Activated naive CD4-positive, alpha-beta T cell treated with anti-CD3 and anti-CD28 coated beads for 36 hours (primary cell): ENCODE results near the gene GPC1. TPM values are rescaled to one million over a fixed set of nuclear protein-coding genes. Genes with fewer than 3 reads are reported as not detected.
A peak's percentile ranks its signal among the peaks of the same experiment; 100 is the strongest.
"Not testable (repeated sequence)": the region's sequence is repeated elsewhere in the genome, so short reads cannot be mapped to it uniquely, and the experiment has no call there.

Source experiments
- CTCF ChIA-PET: fragments of 350-600 bp; sonication (Branson Sonifier 250); formaldehyde crosslinking; loops from one replicate; lab custom pipeline; 2021; ENCODE audit warnings: antibody characterized with exemption; lab: Charles Lee
- DNase-seq: peaks from one replicate; pipeline ENCODE4 v3.0.0-alpha.2; 2020
- H3K27ac Mint-ChIP-seq: one replicate; pipeline ENCODE4 v1.8.0; 2021; ENCODE audit warnings: mild to moderate bottlenecking, mixed read lengths
- H3K27me3 Mint-ChIP-seq: one replicate; pipeline ENCODE4 v1.8.0; 2021; ENCODE audit warnings: low read depth, mixed read lengths
- H3K36me3 Mint-ChIP-seq: one replicate; pipeline ENCODE4 v1.8.0; 2021; ENCODE audit warnings: low read depth, mixed read lengths
- H3K4me1 Mint-ChIP-seq: one replicate; pipeline ENCODE4 v1.8.0; 2021; ENCODE audit warnings: low read depth, mixed read lengths
- H3K4me3 Mint-ChIP-seq: one replicate; pipeline ENCODE4 v1.8.0; 2021; ENCODE audit warnings: mild to moderate bottlenecking, moderate library complexity, mixed read lengths
- H3K9me3 Mint-ChIP-seq: one replicate; pipeline ENCODE4 v1.8.0; 2021; ENCODE audit warnings: mixed read lengths
- intact Hi-C: fragments of 100-400 bp; cut with micrococcal nuclease; formaldehyde crosslinking; loops from one replicate; pipeline ENCODE4 v1.15.1; 2023
- total RNA-seq, 2 experiments: library from RNA; stranded (reverse); gene quantifications; one replicate each; pipeline ENCODE4 v1.2.3, GENCODE V29; 2021

Gene GPC1, protein sequence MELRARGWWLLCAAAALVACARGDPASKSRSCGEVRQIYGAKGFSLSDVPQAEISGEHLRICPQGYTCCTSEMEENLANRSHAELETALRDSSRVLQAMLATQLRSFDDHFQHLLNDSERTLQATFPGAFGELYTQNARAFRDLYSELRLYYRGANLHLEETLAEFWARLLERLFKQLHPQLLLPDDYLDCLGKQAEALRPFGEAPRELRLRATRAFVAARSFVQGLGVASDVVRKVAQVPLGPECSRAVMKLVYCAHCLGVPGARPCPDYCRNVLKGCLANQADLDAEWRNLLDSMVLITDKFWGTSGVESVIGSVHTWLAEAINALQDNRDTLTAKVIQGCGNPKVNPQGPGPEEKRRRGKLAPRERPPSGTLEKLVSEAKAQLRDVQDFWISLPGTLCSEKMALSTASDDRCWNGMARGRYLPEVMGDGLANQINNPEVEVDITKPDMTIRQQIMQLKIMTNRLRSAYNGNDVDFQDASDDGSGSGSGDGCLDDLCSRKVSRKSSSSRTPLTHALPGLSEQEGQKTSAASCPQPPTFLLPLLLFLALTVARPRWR
- 1 to 10 TPM; 1.2 to 1.5 TPM for total RNA-seq

DNA sequence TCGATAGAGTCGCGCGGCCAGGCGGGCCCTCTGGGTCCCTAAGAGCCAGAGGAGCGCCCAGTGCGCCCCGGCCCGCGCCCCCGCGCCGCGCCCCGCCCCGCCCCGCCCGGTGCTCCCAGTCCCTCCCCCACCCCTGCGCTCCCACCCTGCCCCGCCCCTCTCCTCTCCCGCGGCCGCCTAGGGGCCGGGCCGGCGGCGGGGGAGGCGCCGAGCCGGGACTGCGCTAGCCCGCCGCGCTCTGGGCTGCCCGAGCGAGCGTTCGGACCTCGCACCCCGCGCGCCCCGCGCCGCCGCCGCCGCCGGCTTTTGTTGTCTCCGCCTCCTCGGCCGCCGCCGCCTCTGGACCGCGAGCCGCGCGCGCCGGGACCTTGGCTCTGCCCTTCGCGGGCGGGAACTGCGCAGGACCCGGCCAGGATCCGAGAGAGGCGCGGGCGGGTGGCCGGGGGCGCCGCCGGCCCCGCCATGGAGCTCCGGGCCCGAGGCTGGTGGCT is at the start of gene GPC1:
GPC1 (plus strand) TSS at position 207 of the 491 bp plus-strand sequence; CDS start at position 463, 256 bp downstream.
- intact Hi-C loops, result loop anchor here (5.0 kb wide), 1 partner anchor 132 kb away; the partner anchor contains the start of gene RNPEPL1
- peaks cover 8% of the 10 kb centered on the region for H3K4me1 Mint-ChIP-seq
- H3K4me3 Mint-ChIP-seq, result peak within 1 kb of the TSS; percentile 74
- CTCF ChIA-PET, result interaction anchor here (0.6 to 1.3 kb wide), 2 partner anchors 128 to 205 kb away, joined by 3 read pairs; no protein-coding TSS in a partner anchor
- H3K36me3 Mint-ChIP-seq, result no peaks in the 10 kb centered on the region
- H3K27me3 Mint-ChIP-seq, result peaks cover 20% of the 10 kb centered on the region
- no peaks in the 10 kb centered on the region for H3K9me3 Mint-ChIP-seq
- no peak within 1 kb of the TSS for H3K27ac Mint-ChIP-seq
- peak; percentile 46 for DNase-seq

DNA sequence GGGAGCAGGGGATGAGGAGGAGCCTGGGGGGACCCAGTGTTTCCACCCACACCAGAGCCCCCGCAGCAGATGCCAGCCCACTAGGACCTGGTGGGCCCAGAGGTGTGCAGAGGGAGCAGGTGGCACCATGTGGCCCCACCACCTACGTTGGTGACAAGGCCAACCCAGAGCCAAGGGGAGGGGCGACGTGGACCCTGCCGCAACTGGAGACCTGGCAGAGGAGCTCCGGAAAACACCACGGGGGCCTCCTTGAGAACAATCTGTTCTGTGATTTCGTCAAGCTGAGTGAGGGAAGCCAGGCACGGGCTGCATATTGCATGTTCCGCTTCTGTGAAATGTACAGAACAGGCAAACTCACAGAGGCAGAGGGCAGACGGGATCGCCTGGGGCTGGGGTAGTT is 49.1 kb upstream of the GPC1 start:
- H3K27ac Mint-ChIP-seq, result no peak overlapping the region
- CTCF ChIA-PET, result no interaction called here
- DNase-seq, result no peak
- H3K4me3 Mint-ChIP-seq, result no peak overlapping the region
- H3K4me1 Mint-ChIP-seq, result peaks cover 2% of the 10 kb centered on the region
- H3K36me3 Mint-ChIP-seq, result no peaks in the 10 kb centered on the region
- H3K9me3 Mint-ChIP-seq, result no peaks in the 10 kb centered on the region
- peaks cover 5% of the 10 kb centered on the region for H3K27me3 Mint-ChIP-seq
- intact Hi-C loops, result no loop called here

DNA sequence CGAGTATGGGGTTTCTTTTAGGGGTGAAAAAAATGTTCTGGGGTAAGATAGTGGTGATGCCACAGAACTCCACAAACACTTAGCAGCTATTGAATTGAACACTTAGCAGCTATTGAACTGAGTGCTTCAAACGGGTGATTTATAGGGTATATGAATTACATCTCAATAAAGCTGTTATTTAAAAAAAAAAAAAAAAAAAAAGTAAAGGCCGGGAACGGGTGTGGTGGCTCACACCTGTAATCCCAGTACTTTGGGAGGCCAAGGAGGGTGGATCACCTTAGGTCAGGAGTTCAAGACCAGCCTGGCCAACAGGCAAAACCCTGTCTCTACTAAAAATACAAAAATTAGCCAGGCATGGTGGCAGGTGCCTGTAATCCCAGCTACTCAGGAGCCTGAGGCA is 48.7 kb upstream of the GPC1 start:
- not testable (repeated sequence) for H3K36me3 Mint-ChIP-seq

DNA sequence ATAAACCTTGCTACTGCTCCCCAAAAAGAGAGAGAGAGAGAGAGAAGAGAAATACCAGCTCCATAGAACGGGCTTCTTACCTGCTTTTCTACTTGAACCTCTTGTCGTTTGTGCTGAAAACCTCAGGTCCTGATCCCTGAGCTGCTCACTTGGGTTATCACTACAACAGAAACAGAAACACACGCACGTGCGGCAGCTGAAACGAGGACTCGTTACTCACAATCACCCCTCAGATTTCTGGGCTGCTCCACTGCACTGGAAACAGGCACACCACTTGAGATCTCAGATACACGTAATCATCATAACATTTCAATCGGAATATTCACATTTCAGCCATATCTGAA is 48.2 kb upstream of the GPC1 start:
- intact Hi-C loops, result no loop called here
- CTCF ChIA-PET, result interaction anchor here (0.5 to 0.6 kb wide), 2 partner anchors 24 to 270 kb away, joined by 3 read pairs; no protein-coding TSS in a partner anchor
- no peak for DNase-seq
- Mint-ChIP-seq H3K9me3 (no peaks in the 10 kb centered on the region), H3K36me3 (no peaks in the 10 kb centered on the region), H3K27ac (no peak overlapping the region), H3K4me3 (no peak overlapping the region), H3K27me3 (peaks cover 5% of the 10 kb centered on the region), H3K4me1 (peaks cover 2% of the 10 kb centered on the region)

More for the DNA sequence above, 48.7 kb upstream of the GPC1 start:
- H3K27ac Mint-ChIP-seq, intact Hi-C loops, H3K4me1 Mint-ChIP-seq, H3K4me3 Mint-ChIP-seq, DNase-seq, H3K27me3 Mint-ChIP-seq, H3K9me3 Mint-ChIP-seq: not testable (repeated sequence)
- CTCF ChIA-PET, result interaction anchor here (0.5 kb wide), 1 partner anchor 270 kb away, joined by 3 read pairs; no protein-coding TSS in a partner anchor

DNA sequence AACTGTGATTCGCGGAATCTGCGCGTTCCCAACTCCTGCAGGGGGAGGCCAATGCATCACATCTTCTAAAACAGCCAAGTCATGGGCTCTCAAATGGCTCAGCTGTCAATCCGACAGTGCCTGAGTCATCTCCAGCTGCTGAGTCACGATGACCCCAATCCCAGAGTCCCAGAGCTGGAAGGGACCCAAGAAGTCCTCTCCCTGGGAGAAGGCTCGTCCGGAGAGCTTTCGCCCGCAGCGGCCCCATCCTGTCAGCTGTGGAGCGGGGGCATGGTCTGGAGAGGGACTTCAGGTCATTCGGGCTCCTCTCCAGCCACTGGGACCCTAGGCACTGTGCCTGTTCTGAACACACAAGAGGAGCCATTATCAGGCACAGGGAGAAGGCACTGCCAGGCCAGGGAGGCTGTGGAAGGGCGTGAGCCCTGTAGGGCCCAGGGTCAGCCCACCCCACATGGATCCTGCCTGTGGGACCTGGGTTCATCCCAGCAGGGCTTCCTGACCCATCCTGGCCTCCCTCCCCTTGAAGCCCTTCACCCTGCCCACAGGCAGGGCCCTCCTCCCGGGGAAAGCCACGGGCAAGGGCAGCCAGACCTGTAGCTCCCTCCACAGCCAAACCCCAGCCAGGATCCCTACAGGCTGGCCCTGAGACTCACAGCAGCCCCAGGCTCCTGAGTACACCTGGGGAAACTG is 47.6 kb upstream of the GPC1 start:
- CTCF ChIA-PET, result interaction anchor here (0.6 kb wide), 1 partner anchor 24 kb away, joined by 3 read pairs; no protein-coding TSS in a partner anchor
- H3K9me3 Mint-ChIP-seq, result no peaks in the 10 kb centered on the region
- peaks cover 2% of the 10 kb centered on the region for H3K4me1 Mint-ChIP-seq
- H3K4me3 Mint-ChIP-seq, result no peak overlapping the region
- no peaks in the 10 kb centered on the region for H3K36me3 Mint-ChIP-seq
- H3K27ac Mint-ChIP-seq, result no peak overlapping the region
- intact Hi-C loops, result no loop called here
- peaks cover 4% of the 10 kb centered on the region for H3K27me3 Mint-ChIP-seq
- DNase-seq, result no peak

DNA sequence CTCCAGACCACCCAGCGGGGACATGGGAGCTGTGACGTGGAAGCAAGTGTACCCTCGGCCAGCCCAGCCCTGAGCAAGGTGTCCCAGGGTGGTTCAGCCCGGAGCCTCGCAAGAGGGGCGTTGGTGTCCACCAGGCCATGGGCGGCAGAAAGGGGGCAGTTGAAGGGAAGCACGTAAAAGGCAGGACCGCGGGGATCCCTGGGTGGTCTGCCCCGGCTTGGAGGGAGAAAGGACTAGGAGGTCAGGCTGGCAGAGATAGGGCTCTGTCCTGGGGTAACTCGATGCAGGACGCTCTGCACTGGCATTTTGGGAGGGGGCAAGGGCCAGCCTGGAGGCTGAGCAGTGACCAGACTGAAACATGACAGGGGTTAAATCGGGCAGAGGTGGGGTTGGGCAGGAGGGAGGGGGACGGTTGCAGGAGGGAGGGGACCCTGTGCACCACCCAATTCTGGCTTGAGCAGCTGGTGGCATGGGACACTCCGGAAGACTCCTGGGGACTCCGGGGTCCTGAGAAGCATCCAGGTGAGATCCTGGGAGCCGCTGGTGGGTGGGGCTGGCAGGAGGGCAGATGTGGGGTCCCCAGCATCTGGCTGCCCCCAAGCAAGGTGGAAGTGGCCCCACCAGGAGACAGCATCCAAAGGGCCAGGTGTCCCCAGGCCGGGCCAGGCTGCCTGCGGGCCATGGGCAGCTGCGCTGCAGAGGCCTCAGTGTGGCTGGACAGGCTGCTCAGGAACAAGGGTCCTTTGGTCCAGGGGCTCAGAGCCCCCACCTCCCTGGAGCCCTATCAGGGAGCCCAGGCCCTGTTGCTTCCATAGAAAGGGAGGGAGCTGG is 46.8 kb upstream of the GPC1 start:
- CTCF ChIA-PET, result no interaction called here
- H3K4me1 Mint-ChIP-seq, result peaks cover 2% of the 10 kb centered on the region

DNA sequence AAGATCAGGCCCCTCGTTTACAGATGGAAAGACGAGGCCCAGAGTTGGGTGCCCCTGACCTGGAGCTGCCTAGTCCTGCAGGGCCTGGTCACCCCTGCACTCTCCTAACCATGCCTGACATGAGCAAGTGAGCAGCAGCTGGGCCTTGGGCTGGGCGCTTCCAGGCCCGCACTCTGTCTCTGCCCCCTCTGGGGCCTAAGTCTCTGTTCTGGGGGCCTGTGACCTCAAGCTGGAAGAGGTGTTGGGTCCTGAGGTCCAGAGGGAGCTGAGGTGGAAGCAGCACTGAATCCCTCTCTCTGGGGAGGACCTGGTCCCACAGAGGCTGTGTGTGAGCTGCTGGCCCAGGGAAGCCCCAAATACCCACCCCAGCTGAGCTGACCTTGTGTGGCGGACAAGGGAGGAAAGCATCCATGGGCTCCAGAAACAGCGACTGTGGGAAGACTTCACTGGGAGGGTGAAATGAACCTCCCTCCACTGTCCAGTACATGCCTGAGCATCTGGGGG is 46.1 kb upstream of the GPC1 start:
- no peaks in the 10 kb centered on the region for H3K36me3 Mint-ChIP-seq
- DNase-seq, result no peak

More for the DNA sequence above, 46.8 kb upstream of the GPC1 start:
- DNase-seq, result no peak
- Mint-ChIP-seq H3K36me3 (no peaks in the 10 kb centered on the region), H3K4me3 (no peak overlapping the region), H3K9me3 (no peaks in the 10 kb centered on the region), H3K27ac (no peak overlapping the region), H3K27me3 (peaks cover 2% of the 10 kb centered on the region)
- intact Hi-C loops, result no loop called here

DNA sequence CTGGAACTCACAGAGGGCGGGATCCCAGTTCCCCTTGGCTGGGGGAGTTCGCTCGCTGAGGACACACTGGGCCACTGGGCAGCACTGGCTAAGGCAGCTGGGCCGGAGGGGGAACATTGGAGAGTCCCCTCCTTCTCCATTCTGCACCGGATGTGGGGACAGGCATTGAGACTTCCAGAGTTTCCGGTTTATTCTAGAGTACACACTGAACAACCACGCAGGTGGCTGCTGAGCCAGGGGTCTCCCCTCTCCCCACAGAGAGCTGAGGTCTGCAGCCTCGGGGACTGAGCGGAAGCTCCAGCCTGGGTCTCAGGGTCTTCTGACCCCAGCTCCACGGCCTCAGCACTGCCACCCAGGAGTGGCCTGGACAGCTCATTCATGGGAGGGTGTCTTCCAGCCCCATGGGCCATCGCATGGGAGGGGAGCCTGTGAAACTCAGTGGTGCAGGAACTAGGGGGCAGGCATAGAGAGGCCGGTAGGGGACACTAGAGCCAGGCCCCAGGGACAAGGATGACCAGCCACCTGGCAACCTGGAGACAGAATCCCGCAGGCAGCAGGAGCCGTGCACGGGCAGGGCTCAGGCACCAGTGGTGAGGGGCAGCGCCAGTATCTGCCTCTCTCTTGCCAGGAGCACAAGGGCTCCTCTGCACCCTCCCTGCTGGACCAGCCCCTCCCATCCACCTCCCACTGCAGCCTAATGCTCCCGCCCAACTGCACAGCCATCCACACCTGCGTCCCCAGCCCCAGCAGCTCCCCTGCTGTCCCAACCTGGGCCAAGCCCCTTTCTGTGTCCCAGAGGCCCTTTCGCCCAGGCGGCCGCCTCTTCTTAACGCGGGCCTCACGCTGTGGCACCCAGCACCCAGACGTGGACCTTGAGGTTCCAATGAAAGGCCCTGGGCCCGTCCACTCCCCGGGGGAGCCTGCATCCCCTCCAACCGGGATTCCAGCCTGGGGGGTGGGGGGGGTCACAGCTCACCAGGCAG is 45.1 kb upstream of the GPC1 start:
- Mint-ChIP-seq H3K36me3 (no peaks in the 10 kb centered on the region), H3K9me3 (no peaks in the 10 kb centered on the region), H3K4me3 (no peak overlapping the region), H3K4me1 (peaks cover 2% of the 10 kb centered on the region), H3K27me3 (no peaks in the 10 kb centered on the region), H3K27ac (no peak overlapping the region)
- intact Hi-C loops, result no loop called here
- CTCF ChIA-PET, result interaction anchor here (1.1 kb wide), 1 partner anchor 158 kb away, joined by 3 read pairs; no protein-coding TSS in a partner anchor
- peak; percentile 1 for DNase-seq

More for the DNA sequence above, 46.1 kb upstream of the GPC1 start:
- Mint-ChIP-seq H3K9me3 (no peaks in the 10 kb centered on the region), H3K27ac (no peak overlapping the region), H3K4me3 (no peak overlapping the region), H3K27me3 (no peaks in the 10 kb centered on the region), H3K4me1 (peaks cover 2% of the 10 kb centered on the region)
- CTCF ChIA-PET, result interaction anchor here (1.1 kb wide), 1 partner anchor 157 kb away, joined by 3 read pairs; no protein-coding TSS in a partner anchor
- intact Hi-C loops, result no loop called here

DNA sequence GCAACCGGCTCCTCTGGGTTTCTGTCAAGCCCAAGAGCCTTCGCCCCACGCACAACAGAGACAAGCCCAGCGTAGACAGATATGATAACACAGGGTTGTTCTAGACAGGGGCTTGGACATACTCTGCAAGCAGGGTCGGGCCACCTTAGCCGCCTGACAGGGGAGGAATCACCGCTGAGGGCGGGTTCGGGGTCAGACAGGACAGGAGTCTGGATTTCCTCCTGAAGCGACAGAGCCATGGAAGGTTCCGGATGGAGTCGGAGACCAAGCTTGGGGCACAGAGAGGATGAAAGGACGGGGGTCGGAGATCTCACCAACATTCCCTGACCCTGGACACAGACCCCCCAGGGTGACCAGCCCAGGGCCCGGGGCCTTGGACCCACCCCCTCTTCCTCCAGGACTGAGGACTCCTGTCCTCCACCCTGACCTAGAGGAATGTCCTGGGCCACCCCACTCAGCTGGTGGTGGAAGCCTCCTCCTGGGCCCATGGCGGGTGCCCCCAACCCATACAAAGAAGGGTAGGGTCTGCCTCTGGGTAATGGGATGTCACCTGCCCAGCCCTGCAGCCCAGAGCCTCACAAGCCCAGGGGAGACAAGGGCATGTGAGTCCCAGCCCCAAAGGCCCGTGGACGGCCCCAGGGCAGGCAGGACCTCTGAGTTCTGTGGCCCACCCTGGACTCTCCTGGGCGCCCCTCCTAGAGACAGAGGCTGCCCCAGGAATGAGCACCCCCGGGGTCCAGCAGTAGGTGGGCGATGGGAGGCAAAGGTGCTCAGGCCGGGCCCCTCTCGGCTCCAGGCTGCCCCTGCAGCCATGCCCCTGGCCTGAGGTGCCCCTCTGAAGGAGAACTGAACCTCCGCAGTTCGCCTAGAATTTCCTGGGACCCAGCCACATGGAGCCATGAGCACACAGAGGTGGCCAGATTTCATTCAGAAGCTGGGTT is 44.1 kb upstream of the GPC1 start:
- H3K9me3 Mint-ChIP-seq, result no peaks in the 10 kb centered on the region
- peaks cover 2% of the 10 kb centered on the region for H3K4me1 Mint-ChIP-seq
- intact Hi-C loops, result no loop called here
- DNase-seq, result peak; percentile 2
- H3K4me3 Mint-ChIP-seq, result no peak overlapping the region
- CTCF ChIA-PET, result no interaction called here
- H3K36me3 Mint-ChIP-seq, result no peaks in the 10 kb centered on the region
- no peak overlapping the region for H3K27ac Mint-ChIP-seq
- no peaks in the 10 kb centered on the region for H3K27me3 Mint-ChIP-seq
